Fibroblast of skin of right quadriceps (primary cell): ENCODE results near the gene TEX50.
"Not testable (repeated sequence)": the region's sequence is repeated elsewhere in the genome, so short reads cannot be mapped to it uniquely, and the experiment has no call there.

Source experiments
- DNase-seq: peaks from one replicate; pipeline ENCODE4 v3.0.0-alpha.2; 2013

Gene TEX50

GRCh38 chr1:173635116-173635515 is at the start of gene TEX50:
Gene TEX50, plus strand, starts transcription at chr1:173635338. Its CDS starts 184 bp downstream, at chr1:173635522.
- no peak for DNase-seq

GRCh38 chr1:173590557-173590956 is 44.6 kb upstream of the TEX50 start:
- no peak for DNase-seq

GRCh38 chr1:173591138-173591537 is 44.0 kb upstream of the TEX50 start:
- not testable (repeated sequence) for DNase-seq

GRCh38 chr1:173596097-173596825 is 38.9 kb upstream of the TEX50 start:
- no peak for DNase-seq

- no peak for DNase-seq
These were observed 33.5 kb upstream of the TEX50 start for GRCh38 chr1:173601588-173601987.

GRCh38 chr1:173603056-173603591 is 32.0 kb upstream of the TEX50 start, which contains the start of gene SLC9C2:
Gene SLC9C2, minus strand, starts transcription at chr1:173603072. Its CDS starts 1,296 bp downstream, at chr1:173601776.
- no peak for DNase-seq

- no peak for DNase-seq
These were observed 26.5 kb upstream of the TEX50 start for GRCh38 chr1:173608503-173609216.

GRCh38 chr1:173613086-173613485 is 22.1 kb upstream of the TEX50 start:
- DNase-seq: not testable (repeated sequence)

- DNase-seq: no peak
These were observed 18.3 kb upstream of the TEX50 start for GRCh38 chr1:173616859-173617258.

GRCh38 chr1:173627269-173627668 is 7.9 kb upstream of the TEX50 start:
- DNase-seq: no peak

GRCh38 chr1:173628888-173629287 is 6.2 kb upstream of the TEX50 start:
- DNase-seq: no peak

GRCh38 chr1:173637236-173638042 is 2.3 kb downstream of the TEX50 start:
- not testable (repeated sequence) for DNase-seq

GRCh38 chr1:173638043-173639021 is 3.2 kb downstream of the TEX50 start:
- no peak for DNase-seq

- DNase-seq: no peak
These were observed 4.0 kb downstream of the TEX50 start for GRCh38 chr1:173639102-173639501.

- not testable (repeated sequence) for DNase-seq
These were observed 7.5 kb downstream of the TEX50 start for GRCh38 chr1:173642450-173643139.

GRCh38 chr1:173646656-173647055 is 11.5 kb downstream of the TEX50 start:
- no peak for DNase-seq

- no peak for DNase-seq
These were observed 13.9 kb downstream of the TEX50 start for GRCh38 chr1:173648880-173649605.

GRCh38 chr1:173660306-173660705 is 25.2 kb downstream of the TEX50 start:
- no peak for DNase-seq

- DNase-seq: no peak
These were observed 26.1 kb downstream of the TEX50 start for GRCh38 chr1:173661271-173661670.

- no peak for DNase-seq
These were observed 26.6 kb downstream of the TEX50 start for GRCh38 chr1:173661763-173662162.
